Hepatic stellate cell (primary cell): ENCODE data around the gene SLC39A11.

Source experiments
- DNase-seq: peaks from one replicate; pipeline ENCODE4 v3.0.0; 2011; ENCODE audit warnings: low spot score

The SLC39A11 gene

GRCh38 chr17:72870367-72870985 is 222.0 kb downstream of the SLC39A11 start:
- no peak for DNase-seq

GRCh38 chr17:72869630-72870029 is 222.9 kb downstream of the SLC39A11 start:
- DNase-seq, result no peak

- no peak for DNase-seq
Observed at GRCh38 chr17:72865954-72866353, 226.5 kb downstream of the SLC39A11 start.

- DNase-seq, result no peak
Observed at GRCh38 chr17:72863526-72864211, 228.8 kb downstream of the SLC39A11 start.

- no peak for DNase-seq
Observed at GRCh38 chr17:72862276-72862999, 230.1 kb downstream of the SLC39A11 start.

GRCh38 chr17:72861811-72862210 is 230.7 kb downstream of the SLC39A11 start:
- DNase-seq, result no peak

GRCh38 chr17:72860778-72861177 is 231.7 kb downstream of the SLC39A11 start:
- DNase-seq, result no peak

GRCh38 chr17:72858826-72859495 is 233.5 kb downstream of the SLC39A11 start:
- DNase-seq, result no peak

GRCh38 chr17:72853440-72854415 is 238.8 kb downstream of the SLC39A11 start:
- no peak for DNase-seq

- DNase-seq, result no peak
Observed at GRCh38 chr17:72852277-72852938, 240.1 kb downstream of the SLC39A11 start.

GRCh38 chr17:72850410-72851118 is 241.9 kb downstream of the SLC39A11 start:
- peak; percentile 26 for DNase-seq

GRCh38 chr17:72846399-72846798 is 246.1 kb downstream of the SLC39A11 start:
- no peak for DNase-seq

- DNase-seq, result no peak
Observed at GRCh38 chr17:72843591-72843990, 248.9 kb downstream of the SLC39A11 start.

GRCh38 chr17:72840019-72840418 is 252.5 kb downstream of the SLC39A11 start:
- DNase-seq, result no peak

- DNase-seq, result no peak
Observed at GRCh38 chr17:72839131-72839725, 253.3 kb downstream of the SLC39A11 start.

- no peak for DNase-seq
Observed at GRCh38 chr17:72838581-72838980, 253.9 kb downstream of the SLC39A11 start.

- DNase-seq, result no peak
Observed at GRCh38 chr17:72838068-72838467, 254.4 kb downstream of the SLC39A11 start.

- DNase-seq, result no peak
Observed at GRCh38 chr17:72837335-72837734, 255.2 kb downstream of the SLC39A11 start.

- no peak for DNase-seq
Observed at GRCh38 chr17:72833128-72833765, 259.2 kb downstream of the SLC39A11 start.
